IPS-15b (cell line): ENCODE measurements around the gene PGLYRP2.

Experiments
- H3K27me3 ChIP-seq: one replicate; pipeline ENCODE4 v1.6.1; 2013; ENCODE audit warnings: low read length; ENCODE audit not compliant: control insufficient read depth, insufficient read depth
- H3K36me3 ChIP-seq: one replicate; pipeline ENCODE4 v1.6.1; 2013; ENCODE audit warnings: low read length; ENCODE audit not compliant: control insufficient read depth, insufficient read depth
- H3K4me1 ChIP-seq: one replicate; pipeline ENCODE4 v1.6.1; 2013; ENCODE audit warnings: mild to moderate bottlenecking, low read length; ENCODE audit not compliant: control insufficient read depth, insufficient read depth
- H3K4me3 ChIP-seq: one replicate; pipeline ENCODE4 v1.5.1; 2013; ENCODE audit warnings: low read depth, low read length
- H3K9ac ChIP-seq: one replicate; pipeline ENCODE4 v1.6.1; 2013; ENCODE audit warnings: low read depth, mild to moderate bottlenecking, low read length
- H3K9me3 ChIP-seq: one replicate; pipeline ENCODE4 v1.6.1; 2013; ENCODE audit warnings: mild to moderate bottlenecking, low read length; ENCODE audit not compliant: control insufficient read depth, insufficient read depth

Gene PGLYRP2

GRCh38 chr19:15432018-15432494 lies 47.2 kb downstream of the PGLYRP2 start:
- no peaks in the 10 kb centered on the region for H3K9me3 ChIP-seq
- peaks cover 5% of the 10 kb centered on the region for H3K4me1 ChIP-seq
- H3K4me3 ChIP-seq: peak overlapping the region; percentile 80
- H3K27me3 ChIP-seq: no peaks in the 10 kb centered on the region
- peaks cover 10% of the 10 kb centered on the region for H3K36me3 ChIP-seq
- H3K9ac ChIP-seq: peak overlapping the region; percentile 65

GRCh38 chr19:15431396-15432017 lies 47.8 kb downstream of the PGLYRP2 start:
- H3K9me3 ChIP-seq: no peaks in the 10 kb centered on the region
- peak overlapping the region; percentile 65 for H3K9ac ChIP-seq
- H3K4me1 ChIP-seq: peaks cover 5% of the 10 kb centered on the region
- H3K27me3 ChIP-seq: no peaks in the 10 kb centered on the region
- H3K36me3 ChIP-seq: peaks cover 14% of the 10 kb centered on the region
- H3K4me3 ChIP-seq: peak overlapping the region; percentile 80

- Histone ChIP-seq H3K9me3 (no peaks in the 10 kb centered on the region), H3K4me3 (no peak overlapping the region), H3K27me3 (no peaks in the 10 kb centered on the region), H3K36me3 (peaks cover 18% of the 10 kb centered on the region), H3K4me1 (peaks cover 5% of the 10 kb centered on the region), H3K9ac (no peak overlapping the region)
These were observed 48.7 kb downstream of the PGLYRP2 start for GRCh38 chr19:15430526-15431120.

GRCh38 chr19:15429825-15430467 lies 49.4 kb downstream of the PGLYRP2 start:
- Histone ChIP-seq H3K4me3 (no peak overlapping the region), H3K9ac (no peak overlapping the region), H3K36me3 (peaks cover 24% of the 10 kb centered on the region), H3K9me3 (no peaks in the 10 kb centered on the region), H3K27me3 (no peaks in the 10 kb centered on the region), H3K4me1 (peaks cover 5% of the 10 kb centered on the region)

- Histone ChIP-seq H3K4me1 (peaks cover 5% of the 10 kb centered on the region), H3K36me3 (peaks cover 32% of the 10 kb centered on the region), H3K4me3 (no peak overlapping the region), H3K9ac (no peak overlapping the region), H3K27me3 (no peaks in the 10 kb centered on the region), H3K9me3 (no peaks in the 10 kb centered on the region)
These were observed 50.1 kb downstream of the PGLYRP2 start for GRCh38 chr19:15428956-15429824.

GRCh38 chr19:15427991-15428471 lies 51.3 kb downstream of the PGLYRP2 start:
- no peak overlapping the region for H3K4me3 ChIP-seq
- peaks cover 38% of the 10 kb centered on the region for H3K36me3 ChIP-seq

GRCh38 chr19:15427350-15427700 lies 52.0 kb downstream of the PGLYRP2 start:
- Histone ChIP-seq H3K9ac (no peak overlapping the region), H3K27me3 (no peaks in the 10 kb centered on the region), H3K36me3 (peaks cover 44% of the 10 kb centered on the region), H3K9me3 (no peaks in the 10 kb centered on the region), H3K4me1 (no peaks in the 10 kb centered on the region), H3K4me3 (no peak overlapping the region)

More at GRCh38 chr19:15427991-15428471, 51.3 kb downstream of the PGLYRP2 start:
- H3K27me3 ChIP-seq: no peaks in the 10 kb centered on the region
- H3K4me1 ChIP-seq: no peaks in the 10 kb centered on the region
- no peaks in the 10 kb centered on the region for H3K9me3 ChIP-seq
- H3K9ac ChIP-seq: no peak overlapping the region

- Histone ChIP-seq H3K36me3 (peaks cover 44% of the 10 kb centered on the region), H3K9ac (no peak overlapping the region), H3K4me1 (no peaks in the 10 kb centered on the region), H3K27me3 (no peaks in the 10 kb centered on the region), H3K4me3 (no peak overlapping the region), H3K9me3 (no peaks in the 10 kb centered on the region)
These were observed 52.6 kb downstream of the PGLYRP2 start for GRCh38 chr19:15426485-15427349.

GRCh38 chr19:15425321-15425950 lies 53.9 kb downstream of the PGLYRP2 start:
- H3K4me3 ChIP-seq: no peak overlapping the region
- no peaks in the 10 kb centered on the region for H3K9me3 ChIP-seq
- no peaks in the 10 kb centered on the region for H3K4me1 ChIP-seq
- no peak overlapping the region for H3K9ac ChIP-seq
- H3K27me3 ChIP-seq: no peaks in the 10 kb centered on the region
- H3K36me3 ChIP-seq: peaks cover 44% of the 10 kb centered on the region

- Histone ChIP-seq H3K9me3 (no peaks in the 10 kb centered on the region), H3K9ac (no peak overlapping the region), H3K4me3 (no peak overlapping the region), H3K36me3 (peaks cover 44% of the 10 kb centered on the region), H3K4me1 (no peaks in the 10 kb centered on the region), H3K27me3 (no peaks in the 10 kb centered on the region)
These were observed 54.5 kb downstream of the PGLYRP2 start for GRCh38 chr19:15424692-15425272.
